Pons (tissue), 1 donor: Measurements from ENCODE around the gene GAS2L3.
"Not testable (repeated sequence)": the region's sequence is repeated elsewhere in the genome, so short reads cannot be mapped to it uniquely, and the experiment has no call there.

Source experiments
- DNase-seq: peaks from one replicate; pipeline ENCODE4 v3.0.0-alpha.2; 2016; ENCODE audit warnings: low spot score

The GAS2L3 gene

GRCh38 chr12:100574187-100575074 is 947 bp downstream of the GAS2L3 start:
- no peak for DNase-seq

- DNase-seq, result no peak
Measured at GRCh38 chr12:100576331-100577036, 3.0 kb downstream of the GAS2L3 start.

GRCh38 chr12:100578923-100579322 is 5.4 kb downstream of the GAS2L3 start:
- no peak for DNase-seq

GRCh38 chr12:100579844-100580243 is 6.4 kb downstream of the GAS2L3 start:
- no peak for DNase-seq

- DNase-seq, result no peak
Measured at GRCh38 chr12:100584256-100584655, 10.8 kb downstream of the GAS2L3 start.

GRCh38 chr12:100591979-100592378 is 18.5 kb downstream of the GAS2L3 start:
- DNase-seq, result no peak

- no peak for DNase-seq
Measured at GRCh38 chr12:100593490-100593889, 20.0 kb downstream of the GAS2L3 start.

GRCh38 chr12:100601626-100602025 is 28.1 kb downstream of the GAS2L3 start:
- DNase-seq, result no peak

GRCh38 chr12:100602997-100603396 is 29.5 kb downstream of the GAS2L3 start:
- not testable (repeated sequence) for DNase-seq

- peak; percentile 71 for DNase-seq
Measured at GRCh38 chr12:100608776-100609175, 35.3 kb downstream of the GAS2L3 start.

GRCh38 chr12:100610666-100611430 is 37.4 kb downstream of the GAS2L3 start:
- no peak for DNase-seq

GRCh38 chr12:100612606-100613005 is 39.1 kb downstream of the GAS2L3 start:
- no peak for DNase-seq

GRCh38 chr12:100624571-100624970 is 51.1 kb downstream of the GAS2L3 start:
- DNase-seq, result no peak

- no peak for DNase-seq
Measured at GRCh38 chr12:100632445-100632892, 59.0 kb downstream of the GAS2L3 start.

GRCh38 chr12:100633082-100633785 is 59.8 kb downstream of the GAS2L3 start:
- not testable (repeated sequence) for DNase-seq

GRCh38 chr12:100643246-100643645 is 69.8 kb downstream of the GAS2L3 start:
- DNase-seq, result no peak

- DNase-seq, result no peak
Measured at GRCh38 chr12:100646896-100647295, 73.4 kb downstream of the GAS2L3 start.

GRCh38 chr12:100651108-100651507 is 77.6 kb downstream of the GAS2L3 start:
- DNase-seq, result no peak

GRCh38 chr12:100651694-100652093 is 78.2 kb downstream of the GAS2L3 start:
- DNase-seq, result no peak

GRCh38 chr12:100652488-100652887 is 79.0 kb downstream of the GAS2L3 start:
- DNase-seq, result no peak

GRCh38 chr12:100656141-100656540 is 82.7 kb downstream of the GAS2L3 start:
- no peak for DNase-seq

GRCh38 chr12:100656856-100657255 is 83.4 kb downstream of the GAS2L3 start:
- no peak for DNase-seq
